HG03469 (cell line): ENCODE results near the gene PTPRN2.

Experiments
- ATAC-seq: cut with Tn5 transposase; IDR thresholded peaks from one replicate; pipeline ENCODE4 v1.9.1; 2021; ENCODE audit warnings: mild to moderate bottlenecking, moderate library complexity, moderate number of reproducible peaks; ENCODE audit not compliant: unreplicated experiment

PTPRN2 gene

DNA sequence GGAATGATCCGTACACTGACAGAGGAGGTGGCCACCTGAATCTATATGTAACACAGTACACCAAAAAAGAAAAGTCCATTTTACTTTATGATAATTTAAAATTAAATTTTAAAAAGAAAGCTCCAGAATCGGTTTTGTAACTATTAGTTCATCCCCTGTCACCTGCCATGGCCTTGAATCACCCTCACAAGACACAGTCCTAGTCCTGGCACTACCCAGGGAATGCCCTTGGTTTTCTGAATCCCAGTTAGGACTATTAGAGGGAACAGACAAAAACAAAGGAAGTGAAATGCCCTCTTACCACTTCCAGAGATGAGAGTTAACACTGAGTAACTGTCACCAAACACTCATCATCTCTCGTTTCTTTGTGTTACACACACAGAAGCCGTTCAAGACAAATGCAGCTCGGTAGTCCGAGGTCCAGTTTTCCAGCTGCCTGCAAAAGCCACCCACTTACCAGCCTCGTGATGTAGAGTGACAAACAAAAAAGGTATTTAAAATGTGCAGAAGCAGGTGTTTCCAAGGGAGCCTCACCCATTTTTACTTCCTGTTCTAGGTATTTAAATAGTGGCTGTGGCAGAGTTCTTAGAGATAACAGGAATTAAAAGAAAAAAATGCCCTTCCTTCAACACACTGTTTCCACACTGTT lies 6.1 kb downstream of the PTPRN2 start:
- no peak for ATAC-seq

DNA sequence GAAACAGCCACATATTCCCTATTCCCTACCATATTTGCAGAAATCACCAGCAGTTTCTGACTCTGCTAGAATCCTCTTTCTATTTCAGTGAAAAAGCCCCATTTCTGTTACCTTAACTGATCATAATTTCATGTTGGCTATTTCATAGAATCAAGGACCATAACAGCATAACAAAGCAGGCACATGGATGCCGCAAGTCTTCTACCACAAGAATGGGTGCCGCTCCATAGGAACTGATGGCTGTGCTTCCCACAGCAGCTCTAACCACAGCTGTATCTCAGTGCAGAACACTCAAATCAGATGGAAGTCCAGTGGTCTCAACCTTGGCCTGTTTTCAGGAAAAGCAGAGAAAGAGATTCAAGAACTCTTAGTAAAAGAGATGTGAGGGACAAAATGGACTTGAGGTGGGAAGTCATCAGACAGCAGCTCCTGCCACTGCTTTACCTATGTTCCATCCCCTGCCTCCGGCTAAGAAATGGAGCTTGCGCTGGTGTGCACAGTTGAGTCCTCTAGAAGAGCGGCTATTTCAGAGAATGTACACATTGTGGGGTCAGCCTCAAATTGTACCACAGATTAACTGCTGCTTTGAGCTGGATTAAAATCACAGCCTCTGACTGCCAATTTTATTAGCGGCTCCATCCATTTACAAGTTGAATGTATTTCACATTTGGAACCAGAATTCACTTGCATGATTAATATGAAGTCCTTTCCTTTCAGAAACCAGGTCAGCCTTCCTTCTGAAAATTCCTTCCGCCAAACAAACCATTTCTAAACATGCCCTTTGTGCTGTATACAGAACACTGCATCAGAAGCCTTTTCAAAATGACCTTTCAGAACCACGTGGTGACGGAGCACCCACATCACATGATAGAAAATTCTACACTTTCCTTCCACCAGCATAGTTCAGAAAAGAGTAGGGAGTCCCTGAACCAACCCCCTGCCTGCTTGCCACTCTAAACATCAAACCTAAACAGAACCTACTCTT lies 7.7 kb downstream of the PTPRN2 start:
- no peak for ATAC-seq

DNA sequence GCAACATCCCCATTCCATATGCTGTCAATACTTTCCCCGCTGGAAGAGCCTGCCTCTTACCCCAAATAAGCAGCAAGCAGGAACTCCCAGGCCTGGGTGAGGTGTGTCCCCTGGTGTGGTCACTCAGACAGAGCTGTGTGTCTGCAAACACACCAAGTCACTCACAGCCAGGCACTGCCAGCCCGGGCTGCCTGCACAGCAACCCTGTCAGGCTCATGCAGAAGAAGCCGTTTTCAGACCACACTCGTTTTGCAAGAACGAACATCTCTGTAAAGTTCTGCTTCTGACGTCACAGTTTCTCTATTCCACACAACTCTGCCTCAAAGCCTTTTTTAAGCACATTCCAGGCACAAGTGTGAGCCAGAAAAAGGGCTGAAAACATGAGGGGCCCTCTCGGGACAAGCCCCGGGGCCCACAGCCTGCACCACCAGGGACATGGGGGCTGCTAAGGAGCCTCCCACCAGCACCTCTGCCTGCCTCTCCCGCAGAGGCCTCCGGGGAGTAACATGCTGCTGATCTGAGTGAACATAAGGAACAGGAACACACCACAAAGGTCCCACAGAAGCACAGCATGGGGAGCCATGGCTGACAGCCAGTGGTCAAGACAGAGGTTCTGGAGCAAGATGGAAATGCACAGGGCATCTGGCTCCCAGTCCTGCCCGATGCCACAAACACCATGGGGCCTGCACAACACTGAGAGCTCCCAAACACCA lies 11.4 kb downstream of the PTPRN2 start:
- ATAC-seq = no peak

DNA sequence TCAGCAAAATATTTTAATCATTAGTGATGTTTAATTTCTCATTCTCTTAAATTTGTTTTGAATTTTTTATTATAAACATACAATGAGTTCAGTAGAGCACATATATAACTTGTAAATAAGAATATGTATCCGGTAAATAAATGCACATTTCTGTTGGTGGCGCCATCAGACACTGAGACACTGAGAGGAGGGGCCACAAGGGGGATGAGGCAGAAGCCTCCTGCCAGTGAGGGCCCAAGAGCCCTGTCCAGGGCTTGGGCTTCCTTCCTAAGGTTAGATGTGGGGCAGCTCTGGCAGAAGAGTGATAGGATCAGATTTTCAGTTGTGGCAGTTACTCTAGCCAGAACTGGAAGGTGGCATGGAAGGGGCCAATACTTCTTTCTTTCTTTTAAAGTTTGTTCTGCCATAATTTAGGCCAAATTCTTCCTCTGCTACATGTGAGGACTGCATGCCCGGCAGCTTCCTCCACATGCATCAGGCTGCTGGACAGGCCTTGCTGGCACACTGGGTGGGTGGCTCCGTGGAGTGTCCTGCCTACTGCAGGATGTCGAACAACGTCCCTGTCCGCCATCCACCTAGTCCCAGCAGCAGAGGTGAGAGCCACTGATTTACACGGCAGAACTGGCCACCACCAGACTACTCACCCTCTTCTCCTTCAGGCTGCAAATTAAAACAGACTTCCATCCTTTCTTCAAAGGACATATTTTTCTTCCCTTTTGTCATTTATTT lies 13.2 kb downstream of the PTPRN2 start:
- ATAC-seq = no peak

DNA sequence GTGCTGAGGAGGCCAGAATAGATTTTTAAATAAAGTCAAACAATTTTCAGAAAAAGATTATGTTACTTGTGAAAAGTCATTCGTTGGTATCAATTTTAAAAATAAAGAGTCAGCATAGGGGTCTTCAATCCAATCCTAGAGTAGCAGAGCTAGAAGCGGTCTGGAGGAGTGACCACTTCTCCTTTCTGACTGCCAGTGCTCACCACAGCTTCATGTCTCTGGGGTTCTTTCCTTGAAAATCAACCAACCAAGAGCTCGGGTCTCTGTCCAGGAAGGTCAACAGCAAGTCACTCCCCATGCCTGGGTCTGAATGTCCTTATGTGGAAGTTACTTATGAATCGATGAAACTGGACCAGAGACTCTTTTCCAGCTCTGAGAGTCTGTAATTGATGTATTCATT lies 14.3 kb downstream of the PTPRN2 start:
- ATAC-seq = no peak

DNA sequence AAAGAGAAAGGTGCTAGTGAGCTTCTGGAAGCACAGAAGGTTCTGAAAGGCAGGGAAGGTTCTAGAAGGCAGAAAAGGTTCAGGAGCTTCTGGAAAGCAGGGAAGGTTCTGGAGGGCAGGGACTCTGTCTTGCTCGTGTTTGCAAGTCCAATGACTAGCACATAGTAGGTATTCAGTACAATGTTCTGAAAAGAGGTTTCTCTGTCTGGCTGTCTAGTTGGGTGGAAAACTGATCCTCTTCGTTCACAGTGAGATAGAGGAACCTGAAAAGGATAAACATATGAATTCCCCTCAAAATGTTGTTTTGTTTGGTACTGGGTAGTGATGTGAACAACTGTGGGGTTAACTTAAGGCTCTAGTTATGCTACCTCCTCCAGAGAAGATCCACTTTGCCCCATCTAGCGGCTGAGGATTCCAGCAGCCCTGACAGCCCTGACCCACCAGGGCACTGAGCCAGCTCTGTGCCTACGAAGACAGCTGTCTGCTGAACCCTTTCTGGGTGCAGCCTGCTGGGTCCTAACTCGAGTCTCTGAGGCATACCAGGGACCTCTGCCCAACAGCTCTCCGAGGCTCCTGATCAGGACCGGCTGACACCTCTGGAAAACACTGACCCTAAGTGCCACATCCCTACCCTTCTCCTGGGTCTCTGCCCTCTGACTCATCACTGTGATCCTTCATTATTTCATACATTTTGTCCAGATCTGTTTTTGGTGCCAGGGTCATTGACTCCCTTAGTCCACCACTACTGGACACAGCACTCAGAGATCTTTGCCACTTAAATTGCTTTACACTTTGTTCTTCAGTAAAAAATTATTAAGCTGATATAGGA lies 15.4 kb downstream of the PTPRN2 start:
- ATAC-seq = no peak

DNA sequence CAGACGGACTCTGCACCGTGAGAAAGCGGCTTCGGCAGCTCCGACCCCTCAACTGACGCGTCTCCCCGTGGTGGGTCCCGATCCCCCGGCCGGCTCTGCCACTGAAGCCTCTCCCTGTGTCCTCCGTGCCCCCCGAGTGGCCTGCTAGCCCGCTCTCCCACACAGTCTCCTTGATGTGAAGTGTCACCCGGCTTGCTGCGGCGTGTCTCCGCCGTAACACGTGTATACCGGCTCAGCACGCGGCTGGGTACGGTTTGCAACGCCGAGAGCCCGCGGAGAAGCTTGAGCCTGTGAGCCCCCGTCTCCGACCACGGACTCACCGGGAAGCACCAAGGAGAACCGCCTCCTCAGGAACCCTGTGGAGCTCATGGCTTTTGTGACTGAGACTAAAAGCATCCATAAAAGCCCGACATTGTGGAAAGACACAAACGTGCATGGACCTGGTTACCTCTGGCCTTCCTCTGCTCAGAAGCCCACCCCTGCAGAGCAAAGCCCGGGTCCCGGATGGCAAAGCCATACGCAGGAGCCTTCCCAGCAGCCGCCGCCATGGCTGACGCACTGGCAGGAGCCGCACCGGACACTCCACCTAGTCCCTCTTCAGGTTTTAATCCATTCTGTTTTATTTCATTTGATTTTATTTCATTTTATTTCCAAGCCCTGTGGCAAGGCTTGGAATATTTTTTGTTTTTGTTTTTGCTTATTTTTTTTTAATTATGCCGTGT lies 17.0 kb downstream of the PTPRN2 start:
- ATAC-seq = no peak

DNA sequence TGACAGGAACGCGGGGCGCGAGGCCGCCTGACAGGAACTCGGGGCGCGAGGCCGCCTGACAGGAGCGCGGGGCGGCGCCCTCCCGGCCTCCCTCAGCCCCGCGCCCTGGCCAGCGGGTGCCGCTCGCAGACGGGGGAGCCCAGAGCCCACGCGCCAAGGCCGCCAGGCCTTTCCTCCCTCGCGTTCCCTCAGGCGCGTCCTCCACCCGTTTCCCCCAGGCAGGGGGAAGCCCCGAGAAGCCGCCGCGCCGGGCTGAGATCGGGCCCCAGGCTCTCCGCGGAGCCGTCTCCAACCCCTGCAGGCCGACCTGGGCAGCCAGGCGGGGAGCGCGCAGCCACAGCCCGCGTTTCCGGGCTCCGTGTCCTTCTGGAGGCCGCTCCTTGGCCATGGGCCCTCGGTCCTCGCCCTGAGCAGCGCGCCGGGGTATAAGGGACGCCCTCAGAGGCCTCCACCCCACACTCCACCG lies 17.7 kb downstream of the PTPRN2 start:
- no peak for ATAC-seq

DNA sequence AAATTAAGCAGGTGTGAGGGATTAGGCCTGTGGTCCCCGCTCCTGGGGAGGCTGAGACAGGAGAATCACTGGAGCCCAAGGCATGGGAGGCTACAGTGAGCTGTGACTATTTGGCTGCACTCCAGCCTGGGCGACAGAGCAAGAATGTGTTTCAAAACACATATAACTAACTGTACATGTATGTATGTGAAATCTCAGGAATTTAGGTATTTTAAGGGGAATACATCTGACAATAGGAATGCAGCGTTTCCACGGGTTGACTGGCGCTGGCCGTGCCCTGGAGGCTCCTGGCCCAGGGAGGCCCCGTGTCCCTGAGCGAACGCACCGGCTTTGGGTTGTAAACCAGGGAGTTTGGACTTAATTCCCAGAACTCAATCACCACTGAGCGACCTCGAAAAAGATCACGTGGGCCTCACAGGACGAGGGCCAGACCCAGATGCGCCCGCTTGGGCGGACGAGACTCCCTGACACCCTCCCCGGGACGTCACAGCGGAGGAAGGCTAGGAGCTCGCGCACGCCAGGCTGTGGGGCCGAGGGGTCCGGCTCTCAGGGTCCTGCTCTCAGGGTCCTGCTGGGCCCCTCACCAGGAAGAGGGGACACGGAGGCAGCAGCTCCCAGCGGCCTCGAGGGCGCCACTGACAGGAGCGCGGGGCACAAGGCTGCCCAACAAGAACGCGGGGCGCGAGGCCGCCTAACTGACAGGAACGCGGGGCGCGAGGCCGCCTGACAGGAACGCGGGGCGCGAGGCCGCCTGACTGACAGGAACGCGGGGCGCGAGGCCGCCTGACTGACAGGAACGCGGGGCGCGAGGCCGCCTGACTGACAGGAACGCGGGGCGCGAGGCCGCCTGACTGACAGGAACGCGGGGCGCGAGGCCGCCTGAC lies 18.4 kb downstream of the PTPRN2 start:
- ATAC-seq = no peak

DNA sequence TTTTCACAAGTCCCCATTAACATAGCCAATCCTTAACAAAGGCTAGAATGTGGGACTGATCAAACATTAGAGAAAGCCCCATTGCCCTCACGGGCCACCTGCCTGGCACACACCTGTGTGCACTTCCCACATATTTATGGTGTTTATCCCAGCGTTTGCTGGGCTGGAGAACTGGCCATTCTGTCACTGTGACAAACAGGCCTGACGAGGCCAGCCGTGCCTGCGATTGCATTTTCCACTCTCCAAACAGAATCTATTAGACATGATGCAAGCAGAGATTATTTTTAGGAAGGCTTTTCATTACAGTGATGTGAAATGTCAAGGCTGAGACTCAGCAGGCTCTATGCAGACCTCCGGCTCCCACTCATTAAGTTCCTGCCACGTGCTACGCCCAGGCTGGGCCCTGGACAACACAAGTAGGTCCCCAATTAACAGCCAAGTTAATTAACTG lies 20.4 kb downstream of the PTPRN2 start:
- ATAC-seq = no peak

DNA sequence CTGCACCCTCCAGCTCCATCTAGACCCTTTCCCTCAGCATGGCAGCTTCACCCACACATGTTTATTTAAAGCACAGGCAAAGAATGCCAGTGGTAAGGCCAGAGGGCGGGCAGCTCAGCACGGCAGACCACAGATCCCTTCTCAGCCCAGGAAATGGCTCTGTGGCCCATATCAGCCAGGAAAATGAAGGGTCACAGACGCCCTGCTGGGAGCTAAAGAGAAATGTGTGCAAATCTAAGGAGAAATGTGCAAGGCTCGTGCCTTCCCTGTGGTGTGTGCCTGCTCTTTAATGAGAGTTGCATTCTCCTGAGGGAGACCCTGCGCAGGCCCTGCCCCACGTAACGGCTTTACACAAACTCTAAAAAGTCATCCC lies 23.0 kb downstream of the PTPRN2 start:
- ATAC-seq = no peak

DNA sequence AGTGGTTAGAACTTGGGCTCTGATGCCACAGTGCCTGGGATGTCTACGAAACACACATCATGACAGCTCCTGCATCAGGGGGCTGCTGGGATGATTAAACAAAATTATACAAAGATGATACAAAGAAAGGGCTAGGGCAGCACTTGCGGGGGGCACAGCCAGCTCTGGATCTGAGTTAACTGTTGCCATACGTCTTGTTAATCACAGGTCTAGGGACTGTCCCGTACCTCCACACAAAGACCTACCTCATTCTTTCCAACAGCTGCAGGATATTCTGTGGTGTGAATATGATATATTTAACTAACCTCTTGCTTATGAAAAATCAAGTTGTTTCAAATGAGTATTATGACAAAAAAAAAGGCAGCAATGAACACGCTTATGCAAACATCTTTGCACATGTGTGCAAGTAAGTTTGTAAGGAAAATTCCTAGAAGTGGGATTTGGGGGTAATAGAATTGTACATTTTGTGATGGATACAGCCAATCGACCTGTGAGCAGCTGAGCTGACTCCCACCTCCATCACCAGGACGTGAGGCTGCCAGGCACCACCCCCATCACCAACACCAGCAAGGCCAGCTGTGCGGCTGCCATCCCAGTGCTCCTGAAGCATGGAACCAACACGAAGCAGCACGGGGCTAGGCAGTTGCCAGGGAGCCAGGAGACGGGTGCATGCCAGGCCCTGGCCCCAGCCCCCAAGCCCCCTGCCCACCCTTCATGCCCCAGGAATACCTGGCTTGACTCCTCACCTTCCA lies 23.5 kb downstream of the PTPRN2 start:
- ATAC-seq = no peak

DNA sequence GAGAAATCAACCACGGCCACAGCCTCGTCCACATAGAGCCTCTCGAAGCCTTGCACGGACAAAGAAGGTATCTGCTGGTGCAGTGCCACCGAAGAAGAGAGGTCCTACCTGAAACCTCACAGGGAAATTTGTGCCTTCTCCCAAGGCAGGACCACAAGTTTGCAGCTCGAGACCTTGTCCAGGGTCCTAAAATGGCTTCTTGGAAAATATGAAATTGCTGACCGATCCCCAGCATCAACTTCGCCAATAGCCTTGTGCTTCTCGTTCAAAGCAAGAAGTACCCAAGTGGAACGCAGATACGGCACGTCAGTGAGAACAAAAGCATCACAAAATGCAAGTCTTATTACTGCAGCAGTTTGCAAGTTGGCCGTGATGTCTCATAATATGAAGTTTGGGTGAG lies 24.6 kb downstream of the PTPRN2 start:
- no peak for ATAC-seq

DNA sequence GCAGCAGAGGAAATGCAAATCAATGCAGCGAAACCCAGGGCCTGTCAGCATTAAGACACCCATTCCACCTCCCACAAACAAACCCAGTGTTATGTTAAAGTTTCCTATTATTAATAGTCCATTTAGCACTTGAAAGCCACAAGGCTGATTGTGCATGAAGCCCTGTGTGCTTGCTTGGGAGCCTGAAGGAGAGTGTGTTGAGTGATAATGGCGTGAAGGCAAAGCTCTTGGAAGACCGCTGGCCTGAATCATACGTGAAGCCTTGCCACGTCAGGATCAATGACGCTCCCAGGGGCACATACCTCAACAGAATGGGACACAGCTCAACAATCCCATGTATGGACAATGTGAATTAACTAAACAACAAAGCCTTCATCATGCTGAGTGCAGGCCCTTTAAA lies 25.1 kb downstream of the PTPRN2 start:
- ATAC-seq = no peak

DNA sequence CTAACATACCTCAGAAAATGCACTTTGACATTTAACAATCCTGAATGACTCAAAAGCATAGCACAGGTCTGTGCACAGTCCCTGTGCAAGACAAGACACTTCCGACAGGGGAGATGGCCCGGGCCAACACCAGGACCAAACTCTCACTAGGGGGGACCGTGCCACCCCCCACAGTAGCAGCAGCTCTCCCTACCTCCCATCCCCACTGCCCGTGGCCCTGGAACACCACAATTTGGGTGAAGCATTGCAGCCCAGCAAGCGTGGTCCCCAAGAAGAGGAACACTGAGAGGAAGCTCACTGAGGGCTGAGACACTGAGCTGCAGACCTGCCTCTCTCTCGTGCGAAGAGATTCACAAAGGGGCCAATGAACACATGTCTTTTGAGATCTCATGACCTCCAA lies 26.0 kb downstream of the PTPRN2 start:
- ATAC-seq = no peak

DNA sequence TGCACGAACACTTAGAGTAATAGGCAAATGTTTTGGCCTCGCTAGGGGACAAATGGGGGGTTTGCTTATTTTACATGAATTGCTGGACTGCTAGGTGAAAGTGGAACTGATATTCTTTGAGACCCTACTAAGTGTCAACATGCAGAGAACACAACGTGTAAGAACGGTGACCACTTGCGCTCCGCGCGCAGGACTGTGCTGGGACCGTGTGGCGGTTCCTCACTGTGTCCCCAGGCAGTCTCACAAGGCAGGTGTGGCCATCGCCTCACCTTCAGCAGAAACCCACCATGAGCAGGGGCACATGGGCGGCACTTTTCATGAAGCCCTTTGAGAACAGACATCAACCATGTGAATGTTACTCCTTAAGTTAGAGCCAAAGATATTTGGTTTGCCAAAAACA lies 27.2 kb downstream of the PTPRN2 start:
- no peak for ATAC-seq

DNA sequence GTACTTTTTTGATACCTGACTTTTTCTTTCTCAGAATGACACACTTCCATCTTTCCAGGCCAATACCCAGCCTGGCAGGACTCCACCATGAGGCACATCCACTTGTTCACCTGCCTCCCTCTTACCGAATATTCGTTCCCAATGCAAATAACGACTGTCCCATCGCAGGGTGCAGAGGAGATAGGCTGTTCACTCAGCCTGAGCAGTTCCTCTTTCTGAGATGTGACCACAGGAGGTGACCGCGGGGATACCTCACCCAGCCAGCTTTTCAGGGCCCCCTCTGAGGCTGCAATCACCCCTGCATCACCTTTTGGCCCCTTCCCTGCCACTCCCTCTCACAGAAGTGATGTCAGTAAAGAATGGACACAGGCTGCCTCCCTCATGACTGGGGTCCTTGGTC lies 28.3 kb downstream of the PTPRN2 start:
- no peak for ATAC-seq

DNA sequence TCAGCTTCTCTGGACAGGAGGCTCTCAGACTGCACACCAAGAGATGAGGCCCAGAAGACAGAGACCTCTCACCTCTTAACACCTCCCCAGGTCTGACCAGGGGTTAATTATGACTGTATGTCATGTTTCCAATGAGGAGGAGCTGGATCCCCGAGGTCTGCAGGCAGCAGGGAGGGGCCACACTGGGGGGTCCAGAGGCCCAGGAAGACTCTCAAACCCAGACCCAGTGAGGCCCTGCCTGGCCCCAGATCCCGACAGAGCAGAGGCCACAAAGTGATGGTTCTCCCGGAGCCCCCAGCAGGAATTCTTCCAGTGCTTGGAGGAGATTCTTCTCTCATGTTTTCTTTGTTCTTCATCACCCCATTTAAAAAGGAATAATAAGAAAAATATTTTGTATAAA lies 28.8 kb downstream of the PTPRN2 start:
- ATAC-seq = no peak
